CD8-positive, alpha-beta memory T cell (primary cell): ENCODE measurements around the gene GID8. TPM values are rescaled to one million over a fixed set of nuclear protein-coding genes. Genes with fewer than 3 reads are reported as not detected.

Experiments
- CTCF ChIA-PET: fragments of 350-600 bp; sonication (Branson Sonifier 250); formaldehyde crosslinking; loops from one replicate; lab custom pipeline; 2021; ENCODE audit warnings: antibody characterized with exemption; lab: Charles Lee
- POLR2A ChIA-PET: fragments of 350-600 bp; sonication (Branson Sonifier 250); formaldehyde crosslinking; loops from one replicate; lab custom pipeline; 2021; ENCODE audit warnings: antibody characterized with exemption; lab: Charles Lee
- DNase-seq, 5 donors: peaks; one replicate each; pipeline versions ENCODE4 v3.0.0 to v3.0.0-alpha.2; 2020 to 2022; ENCODE audit warnings: mixed read lengths in 1 of 5
- H3K27ac ChIP-seq: one replicate; pipeline ENCODE4 v1.7.0; 2013; ENCODE audit warnings: low read depth, mild to moderate bottlenecking, low read length, moderate library complexity
- H3K27me3 ChIP-seq: 2 replicates; pipeline ENCODE4 v1.7.0; 2013; ENCODE audit warnings: low read length, mild to moderate bottlenecking; ENCODE audit not compliant: insufficient read depth, poor library complexity, severe bottlenecking
- H3K36me3 ChIP-seq: 2 replicates; pipeline ENCODE4 v1.7.0; 2013; ENCODE audit warnings: mild to moderate bottlenecking, low read length, moderate library complexity; ENCODE audit not compliant: insufficient read depth
- H3K4me1 ChIP-seq: 2 replicates; pipeline ENCODE4 v1.7.0; 2013; ENCODE audit warnings: mild to moderate bottlenecking, low read length, moderate library complexity; ENCODE audit not compliant: insufficient read depth
- H3K4me3 ChIP-seq: 2 replicates; pipeline ENCODE4 v1.7.0; 2013; ENCODE audit warnings: mild to moderate bottlenecking, low read length
- H3K9me3 ChIP-seq: 2 replicates; pipeline ENCODE4 v1.7.0; 2013; ENCODE audit warnings: mild to moderate bottlenecking, low read length
- H3K27ac Mint-ChIP-seq, 8 donors: one replicate each; pipeline ENCODE4 v1.8.0; 2020 to 2021; ENCODE audit warnings: mixed read lengths in 8 of 8, mild to moderate bottlenecking in 6 of 8, inconsistent platforms in 3 of 8, moderate library complexity in 3 of 8
- H3K27me3 Mint-ChIP-seq, 2 donors: one replicate each; pipeline ENCODE4 v1.8.0; 2020 to 2021; ENCODE audit warnings: mixed read lengths in 2 of 2, mild to moderate bottlenecking in 1 of 2, moderate library complexity in 1 of 2
- H3K36me3 Mint-ChIP-seq, 3 donors: one replicate each; pipeline ENCODE4 v1.8.0; 2020 to 2021; ENCODE audit warnings: mixed read lengths in 3 of 3, inconsistent platforms in 1 of 3, mild to moderate bottlenecking in 1 of 3
- H3K4me1 Mint-ChIP-seq, 3 donors: one replicate each; pipeline ENCODE4 v1.8.0; 2020 to 2021; ENCODE audit warnings: mixed read lengths in 3 of 3, inconsistent platforms in 1 of 3, mild to moderate bottlenecking in 1 of 3
- H3K4me3 Mint-ChIP-seq, 7 donors: one replicate each; pipeline ENCODE4 v1.8.0; 2020 to 2021; ENCODE audit warnings: mixed read lengths in 7 of 7, mild to moderate bottlenecking in 6 of 7, moderate library complexity in 4 of 7, inconsistent platforms in 2 of 7
- H3K9me3 Mint-ChIP-seq, 5 donors: one replicate each; pipeline ENCODE4 v1.8.0; 2020 to 2022; ENCODE audit warnings: mixed read lengths in 5 of 5, mild to moderate bottlenecking in 3 of 5, moderate library complexity in 2 of 5, inconsistent platforms in 1 of 5
- polyA plus RNA-seq: library from polyadenylated mRNA; unstranded; fragments of 300-500 nt; fragmentation: Illumina TruSeq; gene quantifications from one replicate; pipeline ENCODE4 v1.2.3, GENCODE V29; 2021
- total RNA-seq, 2 experiments: library from RNA; stranded (reverse); gene quantifications; one replicate each; pipeline ENCODE4 v1.2.3, GENCODE V29; 2021

The GID8 gene
- total and polyA plus RNA-seq, 3 experiments from 2014 or later: 19.0 to 45.5 (median 44.9) TPM

GRCh38 chr20:62937268-62938104 lies 461 bp upstream of the GID8 start:
- Mint-ChIP-seq H3K27me3 (no peaks in the 10 kb centered on the region), H3K27ac (peak overlapping the region; percentile 94 to 98 (median 96)), H3K4me1 (peaks cover 29 to 44% (median 43%) of the 10 kb centered on the region in 3 donors), H3K9me3 (no peaks in the 10 kb centered on the region), H3K36me3 (peaks cover 0 to 44% (median 5%) of the 10 kb centered on the region in 3 donors), H3K4me3 (peak overlapping the region in 6 of 7 donors; percentile 94 to 98 (median 98))
- peaks cover 49% of the 10 kb centered on the region for H3K4me1 ChIP-seq
- ChIA-PET CTCF (interaction anchor here (1.1 to 4.6 kb wide), 5 partner anchors 11 to 34 kb away, joined by 5 to 38 read pairs (median 7); partner anchors contain the start of genes DIDO1 and SLC17A9), POLR2A (interaction anchor here (0.5 to 2.9 kb wide), 12 partner anchors 8 to 815 kb away, joined by 3 to 30 read pairs (median 3); partner anchors contain the start of genes DIDO1, LSM14B, MRGBP and TCFL5)
- H3K9me3 ChIP-seq: no peaks in the 10 kb centered on the region
- DNase-seq: peak; percentile 95 to 98 (median 97)
- H3K36me3 ChIP-seq: peaks cover 8% of the 10 kb centered on the region
- peak overlapping the region; percentile 87 for H3K27ac ChIP-seq
- no peaks in the 10 kb centered on the region for H3K27me3 ChIP-seq
- H3K4me3 ChIP-seq: peak overlapping the region; percentile 93

- Mint-ChIP-seq H3K27me3 (no peaks in the 10 kb centered on the region), H3K4me1 (peaks cover 31 to 47% (median 44%) of the 10 kb centered on the region in 3 donors), H3K4me3 (peak overlapping the region in 3 of 7 donors; percentile 9 to 74 (median 72)), H3K36me3 (peaks cover 5 to 68% (median 6%) of the 10 kb centered on the region in 3 donors), H3K27ac (peak overlapping the region in 1 of 8 donors; percentile 45), H3K9me3 (no peaks in the 10 kb centered on the region)
- Histone ChIP-seq H3K36me3 (peaks cover 20% of the 10 kb centered on the region), H3K27ac (no peak overlapping the region), H3K4me1 (peaks cover 31% of the 10 kb centered on the region), H3K4me3 (no peak overlapping the region), H3K9me3 (no peaks in the 10 kb centered on the region), H3K27me3 (no peaks in the 10 kb centered on the region)
- CTCF ChIA-PET: interaction anchor here (1.5 kb wide), 1 partner anchor 32 kb away, joined by 3 read pairs; no protein-coding TSS in a partner anchor
- no peak for DNase-seq
- POLR2A ChIA-PET: no interaction called here
Measured at GRCh38 chr20:62940875-62941274, 2.9 kb downstream of the GID8 start.

- Mint-ChIP-seq H3K9me3 (no peaks in the 10 kb centered on the region), H3K27ac (peak overlapping the region in 1 of 8 donors; percentile 6), H3K4me1 (peaks cover 29 to 44% (median 42%) of the 10 kb centered on the region in 3 donors), H3K27me3 (no peaks in the 10 kb centered on the region), H3K4me3 (peak overlapping the region in 1 of 7 donors; percentile 72), H3K36me3 (peaks cover 6 to 76% (median 7%) of the 10 kb centered on the region in 3 donors)
- Histone ChIP-seq H3K4me3 (no peak overlapping the region), H3K36me3 (peaks cover 29% of the 10 kb centered on the region), H3K4me1 (peaks cover 24% of the 10 kb centered on the region), H3K9me3 (no peaks in the 10 kb centered on the region), H3K27me3 (no peaks in the 10 kb centered on the region), H3K27ac (no peak overlapping the region)
- CTCF ChIA-PET: interaction anchor here (1.5 kb wide), 1 partner anchor 31 kb away, joined by 3 read pairs; no protein-coding TSS in a partner anchor
- no peak for DNase-seq
- POLR2A ChIA-PET: no interaction called here
Measured at GRCh38 chr20:62941792-62942191, 3.8 kb downstream of the GID8 start.

- peaks cover 25 to 41% (median 39%) of the 10 kb centered on the region in 3 donors for H3K4me1 Mint-ChIP-seq
- H3K4me3 ChIP-seq: no peak overlapping the region
- no peaks in the 10 kb centered on the region for H3K27me3 Mint-ChIP-seq
- no peak for DNase-seq
- CTCF ChIA-PET: no interaction called here
- POLR2A ChIA-PET: no interaction called here
- peaks cover 21% of the 10 kb centered on the region for H3K4me1 ChIP-seq
- H3K4me3 Mint-ChIP-seq: peak overlapping the region in 1 of 7 donors; percentile 13
- no peak overlapping the region for H3K27ac Mint-ChIP-seq
- H3K27ac ChIP-seq: no peak overlapping the region
- no peaks in the 10 kb centered on the region for H3K9me3 ChIP-seq
- peaks cover 6 to 79% (median 11%) of the 10 kb centered on the region in 3 donors for H3K36me3 Mint-ChIP-seq
- peaks cover 34% of the 10 kb centered on the region for H3K36me3 ChIP-seq
- H3K27me3 ChIP-seq: no peaks in the 10 kb centered on the region
- H3K9me3 Mint-ChIP-seq: no peaks in the 10 kb centered on the region
Measured at GRCh38 chr20:62942456-62942855, 4.5 kb downstream of the GID8 start.

GRCh38 chr20:62943396-62943795 lies 5.4 kb downstream of the GID8 start:
- peaks cover 21% of the 10 kb centered on the region for H3K4me1 ChIP-seq
- H3K36me3 ChIP-seq: peaks cover 39% of the 10 kb centered on the region
- H3K27me3 Mint-ChIP-seq: no peaks in the 10 kb centered on the region
- no peak overlapping the region for H3K4me3 Mint-ChIP-seq
- H3K4me3 ChIP-seq: no peak overlapping the region
- DNase-seq: no peak
- H3K27me3 ChIP-seq: no peaks in the 10 kb centered on the region
- H3K27ac ChIP-seq: no peak overlapping the region
- no peaks in the 10 kb centered on the region for H3K9me3 Mint-ChIP-seq
- POLR2A ChIA-PET: no interaction called here
- peaks cover 23 to 37% (median 35%) of the 10 kb centered on the region in 3 donors for H3K4me1 Mint-ChIP-seq
- H3K36me3 Mint-ChIP-seq: peaks cover 6 to 84% (median 13%) of the 10 kb centered on the region in 3 donors
- H3K27ac Mint-ChIP-seq: no peak overlapping the region
- CTCF ChIA-PET: interaction anchor here (2.2 kb wide), 1 partner anchor 29 kb away, joined by 5 read pairs; no protein-coding TSS in a partner anchor
- H3K9me3 ChIP-seq: no peaks in the 10 kb centered on the region

- no peak overlapping the region for H3K27ac Mint-ChIP-seq
- Histone ChIP-seq H3K27me3 (no peaks in the 10 kb centered on the region), H3K4me3 (no peak overlapping the region), H3K4me1 (peaks cover 17% of the 10 kb centered on the region), H3K27ac (no peak overlapping the region), H3K9me3 (no peaks in the 10 kb centered on the region), H3K36me3 (peaks cover 39% of the 10 kb centered on the region)
- peaks cover 16 to 29% (median 28%) of the 10 kb centered on the region in 3 donors for H3K4me1 Mint-ChIP-seq
- POLR2A ChIA-PET: interaction anchor here (0.9 kb wide), 1 partner anchor 10 kb away, joined by 4 read pairs; no protein-coding TSS in a partner anchor
- H3K9me3 Mint-ChIP-seq: no peaks in the 10 kb centered on the region
- H3K27me3 Mint-ChIP-seq: no peaks in the 10 kb centered on the region
- peak overlapping the region in 1 of 7 donors; percentile 20 for H3K4me3 Mint-ChIP-seq
- no peak for DNase-seq
- peaks cover 6 to 88% (median 13%) of the 10 kb centered on the region in 3 donors for H3K36me3 Mint-ChIP-seq
- CTCF ChIA-PET: interaction anchor here (0.8 to 2.2 kb wide), 3 partner anchors 27 to 44 kb away, joined by 3 to 5 read pairs (median 3); no protein-coding TSS in a partner anchor
Measured at GRCh38 chr20:62944184-62944583, 6.2 kb downstream of the GID8 start.

- peaks cover 39% of the 10 kb centered on the region for H3K36me3 ChIP-seq
- H3K27me3 ChIP-seq: no peaks in the 10 kb centered on the region
- peaks cover 6 to 91% (median 13%) of the 10 kb centered on the region in 3 donors for H3K36me3 Mint-ChIP-seq
- H3K4me3 ChIP-seq: no peak overlapping the region
- no peaks in the 10 kb centered on the region for H3K9me3 Mint-ChIP-seq
- no peak overlapping the region for H3K27ac ChIP-seq
- H3K9me3 ChIP-seq: no peaks in the 10 kb centered on the region
- POLR2A ChIA-PET: no interaction called here
- DNase-seq: no peak
- peaks cover 11% of the 10 kb centered on the region for H3K4me1 ChIP-seq
- CTCF ChIA-PET: interaction anchor here (0.8 to 2.2 kb wide), 3 partner anchors 26 to 44 kb away, joined by 3 to 5 read pairs (median 3); no protein-coding TSS in a partner anchor
- peaks cover 12 to 25% (median 23%) of the 10 kb centered on the region in 3 donors for H3K4me1 Mint-ChIP-seq
- H3K4me3 Mint-ChIP-seq: no peak overlapping the region
- no peaks in the 10 kb centered on the region for H3K27me3 Mint-ChIP-seq
- no peak overlapping the region for H3K27ac Mint-ChIP-seq
Measured at GRCh38 chr20:62944746-62945145, 6.8 kb downstream of the GID8 start.
